GM12878 (cell line): ENCODE data around the gene SRSF2. TPM values are rescaled to one million over a fixed set of nuclear protein-coding genes. Genes with fewer than 3 reads are reported as not detected.

Experiments used
- ATAC-seq: fragments of 200-7000 bp; cut with Tn5 transposase; 3 replicates; pipeline ENCODE4 v1.9.1; 2020; ENCODE audit warnings: mild to moderate bottlenecking, moderate library complexity
- BruUV-seq: library from RNA; stranded (reverse); fragments of 400-500 nt; replicated peaks from 2 replicates; lab custom pipeline; 2021; lab: Mats Ljungman, UMichigan
- CTCF ChIA-PET: fragments of 300-600 bp; sonication (Branson Sonifier 250); formaldehyde crosslinking; extraction: SDS; loops from one replicate; lab custom pipeline; 2021; ENCODE audit warnings: inconsistent platforms; lab: Yijun Ruan, JAX
- POLR2A ChIA-PET: fragments of 350-600 bp; formaldehyde crosslinking; extraction: SDS; loops from one replicate; lab custom pipeline; 2021; ENCODE audit warnings: inconsistent platforms; lab: Charles Lee
- RAD21 ChIA-PET: fragments of 300-600 bp; sonication (Branson Sonifier 250); formaldehyde crosslinking; loops from one replicate; lab custom pipeline; 2023; ENCODE audit warnings: antibody characterized with exemption; ENCODE audit not compliant: unreplicated experiment; lab: Charles Lee
- SMC1A ChIA-PET: fragments of 300-600 bp; sonication (Branson Sonifier 250); formaldehyde crosslinking; loops from one replicate; lab custom pipeline; 2023; ENCODE audit not compliant: unreplicated experiment, uncharacterized antibody; lab: Charles Lee
- DNase-seq: peaks from one replicate; pipeline ENCODE4 v3.0.0-alpha.2; 2011; ENCODE audit warnings: low read depth, low spot score
- FAIRE-seq: peaks from 3 replicates; lab custom pipeline; 2011; peaks lifted over from hg19 to GRCh38; lab: Jason Lieb, UNC
- H2AFZ ChIP-seq: 2 replicates; pipeline ENCODE4 v1.6.0; 2011; ENCODE audit warnings: low read depth, low read length, control low read depth; ENCODE audit not compliant: control insufficient read depth
- H3K27ac ChIP-seq: 2 replicates; pipeline ENCODE4 v1.5.1; 2011; ENCODE audit warnings: control low read depth; ENCODE audit not compliant: control insufficient read depth, insufficient read depth
- H3K27me3 ChIP-seq, 2 experiments: replicated peaks in 1 of 2; 2 replicates each; pipeline versions ENCODE4 v1.6.0 to v1.6.1; 2011; ENCODE audit warnings: low read length in 1 of 2; ENCODE audit not compliant: control insufficient read depth in 2 of 2, insufficient read depth in 2 of 2
- H3K36me3 ChIP-seq, 2 experiments: 2 replicates each; pipeline ENCODE4 v1.5.1; 2011; ENCODE audit warnings: low read length in 1 of 2; ENCODE audit not compliant: control insufficient read depth in 2 of 2, insufficient read depth in 2 of 2
- H3K4me1 ChIP-seq: 2 replicates; pipeline ENCODE4 v1.6.1; 2011; ENCODE audit warnings: mild to moderate bottlenecking, low read length, moderate library complexity, mixed read lengths; ENCODE audit not compliant: control insufficient read depth, insufficient read depth
- H3K4me2 ChIP-seq: 2 replicates; pipeline ENCODE4 v1.6.0; 2011; ENCODE audit warnings: control low read depth; ENCODE audit not compliant: control insufficient read depth, insufficient read depth
- H3K4me3 ChIP-seq: fragments of 200-600 bp; sonication (generic); 2 replicates; pipeline ENCODE4 v1.5.1; 2016
- H3K79me2 ChIP-seq: 2 replicates; pipeline ENCODE4 v1.6.0; 2011; ENCODE audit warnings: low read length; ENCODE audit not compliant: control insufficient read depth, insufficient read depth
- H3K9ac ChIP-seq: 2 replicates; pipeline ENCODE4 v1.8.0; 2011; ENCODE audit warnings: low read length, control low read depth, mixed read lengths; ENCODE audit not compliant: control insufficient read depth, insufficient read depth
- H3K9me3 ChIP-seq: replicated peaks from 3 replicates; pipeline ENCODE4 v1.5.1; 2011; ENCODE audit warnings: mild to moderate bottlenecking, low read length; ENCODE audit not compliant: control insufficient read depth, insufficient read depth
- H4K20me1 ChIP-seq: 2 replicates; pipeline ENCODE4 v1.6.0; 2011; ENCODE audit not compliant: control insufficient read depth, insufficient read depth
- CREB1 ChIP-seq: IDR thresholded peaks from 2 replicates; pipeline ENCODE4 v1.6.1; 2012; ENCODE audit warnings: low read depth, mild to moderate bottlenecking, inconsistent platforms
- DPF2 ChIP-seq: fragments of 450-650 bp; IDR thresholded peaks from 2 replicates; pipeline ENCODE4 v1.6.1; 2017; ENCODE audit warnings: mild to moderate bottlenecking
- ESRRA ChIP-seq: IDR thresholded peaks from 2 replicates; pipeline ENCODE4 v1.6.1; 2012; ENCODE audit warnings: mild to moderate bottlenecking, low read length, improper control_type of control experiment
- HDAC2 ChIP-seq: fragments of 200-600 bp; sonication (generic); IDR thresholded peaks from 2 replicates; pipeline ENCODE4 v1.6.1; 2017
- KAT2A ChIP-seq: conservative IDR thresholded peaks from 2 replicates; pipeline ENCODE4 v1.6.1; 2011; ENCODE audit warnings: low read depth, low read length; ENCODE audit not compliant: control insufficient read depth
- PAX8 ChIP-seq: fragments of 450-650 bp; IDR thresholded peaks from 2 replicates; pipeline ENCODE4 v1.6.1; 2017; ENCODE audit warnings: mild to moderate bottlenecking, moderate library complexity
- POLR2AphosphoS2 ChIP-seq: IDR thresholded peaks from 2 replicates; pipeline ENCODE4 v1.6.1; 2011; ENCODE audit warnings: low read depth, mild to moderate bottlenecking, low read length, improper control_type of control experiment, moderate library complexity
- POU2F2 ChIP-seq: IDR thresholded peaks from 3 replicates; pipeline ENCODE4 v1.6.1; 2011; ENCODE audit warnings: low read depth, mild to moderate bottlenecking, low read length, borderline replicate concordance
- RAD21 ChIP-seq: IDR thresholded peaks from 2 replicates; pipeline ENCODE4 v1.6.1; 2011; ENCODE audit warnings: mild to moderate bottlenecking, low read depth, low read length, moderate library complexity; ENCODE audit not compliant: insufficient read depth
- RBBP5 ChIP-seq: fragments of 200-600 bp; sonication (generic); conservative IDR thresholded peaks from 2 replicates; pipeline ENCODE4 v1.6.1; 2016
- SMC3 ChIP-seq: IDR thresholded peaks from 2 replicates; pipeline ENCODE4 v1.6.1; 2011; ENCODE audit warnings: low read length, improper control_type of control experiment, borderline replicate concordance
- SREBF1 ChIP-seq: IDR thresholded peaks from 2 replicates; pipeline ENCODE4 v1.6.1; 2012; ENCODE audit warnings: mild to moderate bottlenecking, low read length
- STAT1 ChIP-seq: fragments of 450-650 bp; conservative IDR thresholded peaks from 2 replicates; pipeline ENCODE4 v1.6.1; 2014; ENCODE audit warnings: antibody characterized with exemption, mild to moderate bottlenecking
- TCF3 ChIP-seq: IDR thresholded peaks from 2 replicates; pipeline ENCODE4 v1.6.1; 2012; ENCODE audit warnings: low read depth, mild to moderate bottlenecking, low read length, borderline replicate concordance; ENCODE audit not compliant: insufficient read depth
- ZNF274 ChIP-seq: IDR thresholded peaks from one replicate; pipeline ENCODE4 v1.8.0; 2011; ENCODE audit not compliant: insufficient read length, insufficient read depth
- WGBS: methylation state at CpG from one replicate; pipeline ENCODE4 v1.1.6; 2016; ENCODE audit warnings: low lambda C conversion rate; ENCODE audit not compliant: insufficient replicate concordance, insufficient coverage; ENCODE audit errors: missing lambda C conversion rate; 5-methylcytosine and 5-hydroxymethylcytosine counted together
- in situ Hi-C: fragments of 300-500 bp; cut with MboI; formaldehyde crosslinking; loops from 9 replicates; pipeline ENCODE4 v1.14.3; 2018; ENCODE audit warnings: mixed read lengths
- intact Hi-C: fragments of 100-400 bp; cut with micrococcal nuclease; formaldehyde crosslinking; loops from one replicate; pipeline ENCODE4 v1.14.2; 2022; ENCODE audit not compliant: unreplicated experiment
- polyA plus RNA-seq, 11 experiments: library from polyadenylated mRNA; depleted of rRNA in 4 of 11; unstranded in 6 of 11; stranded (reverse) in 5 of 11; fragments of >200 nt; fragmentation: Nextera tagmentation in 4 of 11; fragmentation: Illumina TruSeq in 1 of 11; extraction: Ambion mirVana in 4 of 11; extraction: Trizol in 1 of 11; gene quantifications; 1 replicate in 1 of 11; 2 replicates in 10 of 11; pipeline versions ENCODE4 v1.2.1 to v1.2.3, GENCODE V29; 2011 to 2016; ENCODE audit warnings: inconsistent platforms in 2 of 11, missing spikeins in 2 of 11, low read depth in 1 of 11
- total RNA-seq, 4 experiments: library from RNA; depleted of rRNA in 3 of 4; stranded (reverse); fragments of >200 nt in 3 of 4; fragmentation: Illumina TruSeq in 1 of 4; extraction: Trizol in 1 of 4; gene quantifications; 2 replicates each; pipeline versions ENCODE4 v1.2.1 to v1.2.3, GENCODE V29; 2013 to 2021
- TF ChIP-seq, protein P1 (sequence below): fragments of 150-350 bp; IDR thresholded peaks from 2 replicates; pipeline ENCODE4 v1.6.1; 2016; ENCODE audit warnings: low read depth, low read length
- TF ChIP-seq, protein P2 (sequence below): fragments of 450-650 bp; IDR thresholded peaks from 2 replicates; pipeline ENCODE4 v1.6.1; 2018; ENCODE audit warnings: mild to moderate bottlenecking, low read depth, moderate library complexity; ENCODE audit not compliant: partially characterized antibody

SRSF2 gene
- total and polyA plus RNA-seq, 10 of the 15 experiments (the other 5 are each of a cell fraction or from before 2014, with no cell fraction given): 225 to 795 (median 410) TPM

- WGBS: 89% methylated on average over 3 of the region's 3 CpGs
- no peak for DNase-seq
- no peak for TF ChIP-seq POU2F2
- TF ChIP-seq HDAC2: no peak
- no peak for TF ChIP-seq STAT1
- no peak for TF ChIP-seq RAD21
- no peak for TF ChIP-seq ESRRA
- no peak for TF ChIP-seq KAT2A
- no peak for TF ChIP-seq SMC3
- no peak for TF ChIP-seq PAX8
- no peak for TF ChIP-seq SREBF1
- no peak for TF ChIP-seq TCF3
- no peak for TF ChIP-seq CREB1
- TF ChIP-seq, protein P1, sequence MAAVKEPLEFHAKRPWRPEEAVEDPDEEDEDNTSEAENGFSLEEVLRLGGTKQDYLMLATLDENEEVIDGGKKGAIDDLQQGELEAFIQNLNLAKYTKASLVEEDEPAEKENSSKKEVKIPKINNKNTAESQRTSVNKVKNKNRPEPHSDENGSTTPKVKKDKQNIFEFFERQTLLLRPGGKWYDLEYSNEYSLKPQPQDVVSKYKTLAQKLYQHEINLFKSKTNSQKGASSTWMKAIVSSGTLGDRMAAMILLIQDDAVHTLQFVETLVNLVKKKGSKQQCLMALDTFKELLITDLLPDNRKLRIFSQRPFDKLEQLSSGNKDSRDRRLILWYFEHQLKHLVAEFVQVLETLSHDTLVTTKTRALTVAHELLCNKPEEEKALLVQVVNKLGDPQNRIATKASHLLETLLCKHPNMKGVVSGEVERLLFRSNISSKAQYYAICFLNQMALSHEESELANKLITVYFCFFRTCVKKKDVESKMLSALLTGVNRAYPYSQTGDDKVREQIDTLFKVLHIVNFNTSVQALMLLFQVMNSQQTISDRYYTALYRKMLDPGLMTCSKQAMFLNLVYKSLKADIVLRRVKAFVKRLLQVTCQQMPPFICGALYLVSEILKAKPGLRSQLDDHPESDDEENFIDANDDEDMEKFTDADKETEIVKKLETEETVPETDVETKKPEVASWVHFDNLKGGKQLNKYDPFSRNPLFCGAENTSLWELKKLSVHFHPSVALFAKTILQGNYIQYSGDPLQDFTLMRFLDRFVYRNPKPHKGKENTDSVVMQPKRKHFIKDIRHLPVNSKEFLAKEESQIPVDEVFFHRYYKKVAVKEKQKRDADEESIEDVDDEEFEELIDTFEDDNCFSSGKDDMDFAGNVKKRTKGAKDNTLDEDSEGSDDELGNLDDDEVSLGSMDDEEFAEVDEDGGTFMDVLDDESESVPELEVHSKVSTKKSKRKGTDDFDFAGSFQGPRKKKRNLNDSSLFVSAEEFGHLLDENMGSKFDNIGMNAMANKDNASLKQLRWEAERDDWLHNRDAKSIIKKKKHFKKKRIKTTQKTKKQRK: no peak
- no peak for TF ChIP-seq ZNF274
- TF ChIP-seq POLR2AphosphoS2: no peak
- TF ChIP-seq, protein P2, sequence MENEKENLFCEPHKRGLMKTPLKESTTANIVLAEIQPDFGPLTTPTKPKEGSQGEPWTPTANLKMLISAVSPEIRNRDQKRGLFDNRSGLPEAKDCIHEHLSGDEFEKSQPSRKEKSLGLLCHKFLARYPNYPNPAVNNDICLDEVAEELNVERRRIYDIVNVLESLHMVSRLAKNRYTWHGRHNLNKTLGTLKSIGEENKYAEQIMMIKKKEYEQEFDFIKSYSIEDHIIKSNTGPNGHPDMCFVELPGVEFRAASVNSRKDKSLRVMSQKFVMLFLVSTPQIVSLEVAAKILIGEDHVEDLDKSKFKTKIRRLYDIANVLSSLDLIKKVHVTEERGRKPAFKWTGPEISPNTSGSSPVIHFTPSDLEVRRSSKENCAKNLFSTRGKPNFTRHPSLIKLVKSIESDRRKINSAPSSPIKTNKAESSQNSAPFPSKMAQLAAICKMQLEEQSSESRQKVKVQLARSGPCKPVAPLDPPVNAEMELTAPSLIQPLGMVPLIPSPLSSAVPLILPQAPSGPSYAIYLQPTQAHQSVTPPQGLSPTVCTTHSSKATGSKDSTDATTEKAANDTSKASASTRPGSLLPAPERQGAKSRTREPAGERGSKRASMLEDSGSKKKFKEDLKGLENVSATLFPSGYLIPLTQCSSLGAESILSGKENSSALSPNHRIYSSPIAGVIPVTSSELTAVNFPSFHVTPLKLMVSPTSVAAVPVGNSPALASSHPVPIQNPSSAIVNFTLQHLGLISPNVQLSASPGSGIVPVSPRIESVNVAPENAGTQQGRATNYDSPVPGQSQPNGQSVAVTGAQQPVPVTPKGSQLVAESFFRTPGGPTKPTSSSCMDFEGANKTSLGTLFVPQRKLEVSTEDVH: no peak
- no peak for TF ChIP-seq DPF2
- no peak for TF ChIP-seq RBBP5
- Histone ChIP-seq H3K27ac (no peak overlapping the region), H3K9ac (no peak overlapping the region), H3K36me3 (peaks cover 0 to 7% of the 10 kb centered on the region in 2 experiments; a peak in 2 of 4 replicates), H3K4me2 (no peak overlapping the region), H3K9me3 (no peaks in the 10 kb centered on the region), H3K27me3 (no peaks in the 10 kb centered on the region), H4K20me1 (no peaks in the 10 kb centered on the region), H3K79me2 (no peaks in the 10 kb centered on the region), H3K4me3 (no peak overlapping the region), H3K4me1 (no peaks in the 10 kb centered on the region; the same call in 1 of the 2 replicates), H2AFZ (no peak overlapping the region)
- ATAC-seq: no peak
- no peak for FAIRE-seq
- ChIA-PET CTCF (interaction anchor here (1.5 kb wide), 1 partner anchor 38 kb away, joined by 3 read pairs; no protein-coding TSS in a partner anchor), RAD21 (no interaction called here), SMC1A (no interaction called here), POLR2A (no interaction called here)
- in situ Hi-C loops (no loop called here), intact Hi-C loops (no loop called here)
- no TSS peak for BruUV-seq
Measured at GRCh38 chr17:76751416-76751993, 14.4 kb upstream of the SRSF2 start.
